ENCODE results near the gene FKBP8. TPM values are rescaled to one million over a fixed set of nuclear protein-coding genes. Genes with fewer than 3 reads are reported as not detected.

Gene FKBP8
- total and polyA plus RNA-seq, 2 of the 4 experiments (the other 2 are of a cell fraction), result 153 to 289 TPM

DNA sequence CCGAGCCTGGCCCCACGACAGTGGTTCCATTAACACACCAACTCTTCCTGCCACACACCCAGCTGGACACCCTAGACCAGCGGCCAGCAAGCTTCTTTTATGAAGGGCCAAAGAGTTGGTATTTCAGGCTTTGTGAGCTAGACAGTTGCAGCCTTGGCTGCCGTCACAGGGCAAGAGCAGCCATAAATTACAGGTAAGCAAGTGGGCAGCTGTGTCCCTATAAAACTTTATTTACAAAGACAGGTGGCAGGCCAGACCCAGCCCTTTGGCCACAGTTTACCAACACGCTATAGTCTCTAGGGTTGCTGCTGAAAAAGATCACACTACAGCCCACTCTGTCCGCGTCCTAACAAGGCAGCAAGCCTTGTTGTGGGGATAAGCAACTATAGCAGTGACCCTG is 34.8 kb downstream of the FKBP8 start:
- Histone ChIP-seq H2AK9ac (replicated peaks; ENCODE audit: low read depth, low read length, poor library complexity) (no peak overlapping the region), H2BK5ac (ENCODE audit: low read depth, low read length, poor library complexity, severe bottlenecking) (no peak overlapping the region), H2BK20ac (ENCODE audit: low read depth, low read length) (no peak overlapping the region), H4K8ac (ENCODE audit: low read depth in 2 of 2, low read length in 2 of 2) (no peak overlapping the region), H3K9ac (ENCODE audit: low read depth, low read length) (no peak overlapping the region), H3K4me3 (ENCODE audit: insufficient read depth, low read depth, low read length) (no peak overlapping the region), H2AK5ac (ENCODE audit: low read depth, low read length) (no peak overlapping the region), H4K91ac (ENCODE audit: insufficient read depth, low read depth, low read length) (no peak overlapping the region), H3K36me3 (ENCODE audit: control insufficient read depth, insufficient read depth, low read length) (no peaks in the 10 kb centered on the region), H3K27me3 (ENCODE audit: control insufficient read depth, insufficient read depth, low read length) (no peaks in the 10 kb centered on the region), H3K18ac (ENCODE audit: low read depth, low read length) (no peak overlapping the region), H4K20me1 (ENCODE audit: insufficient read depth, low read length) (peaks cover 95% of the 10 kb centered on the region), H3K27ac (ENCODE audit: insufficient read depth, low read length) (no peak overlapping the region), H2AFZ (replicated peaks; ENCODE audit: low read length, poor library complexity) (no peak overlapping the region), H3K56ac (ENCODE audit: extremely low read depth, insufficient read depth, low read length) (no peak overlapping the region), H3K4me1 (ENCODE audit: control insufficient read depth, insufficient read depth, low read length) (peaks cover 26% of the 10 kb centered on the region), H3K14ac (replicated peaks; ENCODE audit: low read depth, low read length) (no peak overlapping the region), H4K5ac (ENCODE audit: low read depth, low read length) (no peak overlapping the region), H2BK15ac (ENCODE audit: low read depth, low read length) (no peak overlapping the region), H2BK120ac (ENCODE audit: low read depth, low read length) (no peak overlapping the region), H3K9me1 (ENCODE audit: insufficient read depth, low read length) (peaks cover 44% of the 10 kb centered on the region), H3K79me1 (ENCODE audit: low read depth in 1 of 2, low read length in 2 of 2) (peaks cover 10 to 93% of the 10 kb centered on the region in 2 experiments), H3K4ac (ENCODE audit: low read depth, low read length) (no peak overlapping the region), H3K4me2 (ENCODE audit: low read depth, low read length) (no peak overlapping the region), H3K23ac (ENCODE audit: low read depth, low read length) (no peak overlapping the region), H3K9me3 (ENCODE audit: control insufficient read depth, insufficient read depth, low read length) (no peaks in the 10 kb centered on the region)
- no peak for DNase-seq
- no peak for ATAC-seq (ENCODE audit: low read depth)
- ChIA-PET POLR2A (ENCODE audit: unreplicated experiment) (interaction anchor here (0.5 kb wide), 1 partner anchor 15 kb away, joined by 6 read pairs; no protein-coding TSS in a partner anchor), CTCF (no interaction called here)
- intact Hi-C loops (cut with micrococcal nuclease), result no loop called here
- no TSS peak for BruUV-seq (replicated peaks)
- WGBS, 2 experiments (ENCODE audit: extremely low coverage in 2 of 2, insufficient read length in 1 of 2), result no CpG with 5 or more reads among the region's 7 CpGs
- in situ Hi-C loops (cut with MboI; ENCODE audit: low sequenced_read_pairs), result no loop called here
- TF ChIP-seq ELK1 (IDR thresholded peaks at IDR 0.05; ENCODE audit: borderline replicate concordance, low read depth, low read length), result no peak
- TF ChIP-seq CHD1 (IDR thresholded peaks at IDR 0.05; ENCODE audit: low read depth, low read length), result no peak
- TF ChIP-seq SMC3 (IDR thresholded peaks at IDR 0.05; ENCODE audit: low read depth, low read length), result no peak
- dilution Hi-C loops (cut with HindIII; ENCODE audit: low sequenced_read_pairs, unreplicated experiment), result no loop called here

All from IMR-90 (cell line).